ENCODE results near the gene RBM28.

RBM28 gene

DNA sequence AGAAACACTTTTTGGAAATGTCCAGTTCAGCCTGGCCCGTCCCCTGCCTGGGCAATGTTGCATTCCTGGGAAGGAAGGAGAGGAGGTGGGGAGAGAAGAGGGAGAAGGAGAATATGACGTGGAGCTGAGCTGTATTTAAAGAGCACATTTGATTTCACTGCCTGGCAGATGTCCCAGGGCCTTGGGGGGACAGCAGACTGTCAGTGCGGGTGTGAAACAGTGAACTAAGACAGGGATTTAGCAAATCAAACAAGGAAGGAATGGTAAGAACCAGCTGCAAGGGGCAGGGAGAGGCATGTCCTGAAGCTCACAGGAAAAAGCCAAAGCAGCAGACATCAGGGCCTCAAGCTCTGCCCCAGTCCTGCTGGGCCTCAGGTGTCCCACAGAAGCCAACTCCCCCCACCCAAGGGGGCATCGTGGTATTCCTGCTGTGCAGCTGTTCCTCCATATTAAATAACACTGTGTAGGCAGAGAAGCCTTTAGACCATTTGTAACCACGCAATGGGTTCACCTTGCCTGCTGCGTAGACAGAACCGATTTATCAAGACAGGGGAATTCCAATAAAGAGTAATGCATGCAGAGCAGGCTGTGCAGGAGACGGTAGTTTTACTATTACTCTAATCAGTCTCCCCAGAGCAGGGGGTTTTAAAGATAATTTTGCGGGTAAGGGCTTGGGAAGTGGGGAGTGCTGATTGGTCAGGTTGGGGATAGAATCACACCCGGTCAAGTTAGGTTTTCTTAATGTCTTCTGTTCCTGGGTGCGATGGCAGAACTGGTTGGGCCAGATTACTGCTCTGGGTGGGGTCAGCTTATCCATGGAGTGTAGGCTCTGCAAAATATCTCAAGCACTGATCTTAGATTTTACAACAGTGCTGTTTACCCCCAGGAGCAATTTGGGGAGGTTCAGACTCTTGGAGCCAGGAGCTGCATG, 84.3 kb downstream of the RBM28 start:
- no peak for DNase-seq (ENCODE audit: low spot score)

DNA sequence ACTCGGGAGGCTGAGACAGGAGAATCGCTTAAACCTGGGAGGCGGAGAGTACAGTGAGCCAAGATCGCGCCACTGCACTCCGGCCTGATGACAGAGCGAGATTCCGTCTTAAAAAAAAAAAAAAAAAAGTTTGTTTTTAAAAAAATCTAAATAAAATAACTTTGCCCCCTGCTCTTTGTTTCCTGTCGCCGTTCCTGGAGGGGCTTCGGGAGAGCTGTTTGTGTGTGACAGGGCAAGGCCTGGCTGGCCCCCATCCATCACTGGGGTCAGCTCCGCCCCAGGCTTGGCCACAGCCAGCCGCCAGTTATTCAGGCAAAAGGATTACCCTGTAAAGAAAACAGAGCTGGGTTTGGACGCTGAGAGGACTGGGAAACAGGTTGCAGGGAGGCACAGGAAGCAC, 86.2 kb downstream of the RBM28 start:
- DNase-seq (ENCODE audit: low spot score): no peak

DNA sequence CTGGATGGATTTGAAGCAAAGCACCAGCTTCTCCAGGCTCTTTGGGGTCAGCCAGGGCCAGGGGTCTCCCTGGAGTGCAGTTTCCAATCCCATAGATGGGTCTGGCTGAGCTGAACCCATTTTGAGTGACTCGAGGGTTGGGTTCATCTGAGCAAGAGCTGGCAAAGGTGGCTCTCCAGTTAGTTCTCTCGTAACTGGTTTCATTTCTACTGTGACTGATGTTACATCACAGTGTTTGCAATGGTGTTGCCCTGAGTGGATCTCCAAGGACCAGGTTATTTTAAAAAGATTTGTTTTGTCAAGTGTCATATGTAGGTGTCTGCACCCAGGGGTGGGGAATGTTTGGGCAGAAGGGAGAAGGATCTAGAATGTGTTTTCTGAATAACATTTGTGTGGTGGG, 88.4 kb downstream of the RBM28 start:
- no peak for DNase-seq (ENCODE audit: low spot score)

DNA sequence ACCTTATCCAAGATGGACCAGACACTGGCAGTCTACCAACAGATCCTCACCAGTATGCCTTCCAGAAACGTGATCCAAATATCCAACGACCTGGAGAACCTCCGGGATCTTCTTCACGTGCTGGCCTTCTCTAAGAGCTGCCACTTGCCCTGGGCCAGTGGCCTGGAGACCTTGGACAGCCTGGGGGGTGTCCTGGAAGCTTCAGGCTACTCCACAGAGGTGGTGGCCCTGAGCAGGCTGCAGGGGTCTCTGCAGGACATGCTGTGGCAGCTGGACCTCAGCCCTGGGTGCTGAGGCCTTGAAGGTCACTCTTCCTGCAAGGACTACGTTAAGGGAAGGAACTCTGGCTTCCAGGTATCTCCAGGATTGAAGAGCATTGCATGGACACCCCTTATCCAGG, 89.2 kb downstream of the RBM28 start:
- no peak for DNase-seq (ENCODE audit: low spot score)

DNA sequence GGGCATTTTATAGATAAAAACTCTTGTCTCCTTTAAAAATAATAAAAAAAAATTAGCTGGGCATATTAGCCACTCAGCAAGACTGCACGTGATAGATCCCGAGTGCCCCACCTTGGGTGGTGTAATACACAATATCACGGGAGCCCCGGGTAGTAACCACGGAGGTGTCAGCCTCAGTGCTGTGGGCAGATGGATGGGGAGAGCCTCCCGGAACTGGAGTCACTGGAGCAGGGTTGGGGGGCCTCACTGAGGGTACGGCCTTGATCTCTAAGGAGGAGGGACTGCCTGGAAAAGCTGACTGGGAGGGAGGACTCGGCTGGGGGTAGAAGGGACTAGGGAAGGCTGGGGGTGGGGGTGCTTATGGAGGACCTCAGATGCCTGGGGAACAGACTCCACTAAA, 90.0 kb downstream of the RBM28 start:
- no peak for DNase-seq (ENCODE audit: low spot score)

DNA sequence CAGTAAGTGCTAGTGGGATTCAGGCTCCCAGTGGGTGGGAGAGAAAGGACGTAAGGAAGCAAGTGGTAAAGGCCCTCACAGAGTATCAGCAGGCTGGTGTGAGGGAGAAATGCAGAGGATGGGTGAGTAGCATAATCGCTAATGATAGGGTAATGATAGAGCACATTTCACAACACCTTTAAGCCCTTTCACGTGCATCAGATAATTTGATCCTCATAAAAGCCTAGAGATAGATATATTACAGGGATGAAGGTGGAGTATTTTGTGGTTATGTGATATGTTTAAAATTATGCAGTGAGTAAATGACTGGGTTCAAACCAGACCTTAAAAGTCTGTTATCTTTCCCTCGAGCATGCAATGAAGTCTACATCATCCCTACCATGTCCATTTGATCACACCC, 92.4 kb downstream of the RBM28 start:
- DNase-seq (ENCODE audit: low spot score): no peak

All from ecto neural progenitor cell (in vitro differentiated cells).